HG03432 (cell line): ENCODE data around the gene NFATC3.
A peak's percentile ranks its signal among the peaks of the same experiment; 100 is the strongest.

Source experiments
- ATAC-seq: cut with Tn5 transposase; IDR thresholded peaks from one replicate; pipeline ENCODE4 v1.9.1; 2021; ENCODE audit warnings: mild to moderate bottlenecking, moderate library complexity; ENCODE audit not compliant: unreplicated experiment

The NFATC3 gene

DNA sequence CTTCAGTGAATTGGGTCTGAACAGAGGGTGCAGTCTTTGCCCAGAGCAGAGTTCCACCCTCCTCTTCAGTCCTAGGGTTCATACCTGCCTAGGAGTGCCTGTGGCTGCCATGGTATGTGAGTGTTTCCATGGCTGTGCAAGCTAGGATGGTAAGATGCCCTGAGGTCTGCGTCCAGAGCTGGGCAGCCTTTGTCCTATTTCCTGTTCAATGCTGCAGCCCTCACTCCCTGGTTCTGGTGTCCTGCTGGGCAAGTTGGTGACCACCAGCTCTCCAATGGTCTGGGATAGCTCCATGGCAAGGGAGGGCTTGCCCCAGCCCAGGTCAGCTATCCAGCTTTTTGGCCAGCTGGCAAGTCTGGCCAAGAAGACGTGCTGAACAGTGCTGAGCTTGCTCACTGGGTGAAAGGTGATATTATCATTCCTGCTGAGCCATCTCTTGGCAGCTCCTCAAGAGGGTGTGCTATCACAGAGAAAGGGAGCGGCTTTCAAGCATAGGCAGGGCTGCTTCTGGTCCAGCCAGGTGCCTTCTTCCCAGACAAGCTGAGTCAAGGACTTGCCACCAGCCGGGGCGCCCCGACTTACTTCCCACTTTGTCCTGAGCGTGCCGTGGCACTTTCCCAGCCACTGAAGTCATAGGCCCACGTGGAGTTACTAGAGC lies 13.0 kb upstream of the NFATC3 start:
- ATAC-seq, result no peak

DNA sequence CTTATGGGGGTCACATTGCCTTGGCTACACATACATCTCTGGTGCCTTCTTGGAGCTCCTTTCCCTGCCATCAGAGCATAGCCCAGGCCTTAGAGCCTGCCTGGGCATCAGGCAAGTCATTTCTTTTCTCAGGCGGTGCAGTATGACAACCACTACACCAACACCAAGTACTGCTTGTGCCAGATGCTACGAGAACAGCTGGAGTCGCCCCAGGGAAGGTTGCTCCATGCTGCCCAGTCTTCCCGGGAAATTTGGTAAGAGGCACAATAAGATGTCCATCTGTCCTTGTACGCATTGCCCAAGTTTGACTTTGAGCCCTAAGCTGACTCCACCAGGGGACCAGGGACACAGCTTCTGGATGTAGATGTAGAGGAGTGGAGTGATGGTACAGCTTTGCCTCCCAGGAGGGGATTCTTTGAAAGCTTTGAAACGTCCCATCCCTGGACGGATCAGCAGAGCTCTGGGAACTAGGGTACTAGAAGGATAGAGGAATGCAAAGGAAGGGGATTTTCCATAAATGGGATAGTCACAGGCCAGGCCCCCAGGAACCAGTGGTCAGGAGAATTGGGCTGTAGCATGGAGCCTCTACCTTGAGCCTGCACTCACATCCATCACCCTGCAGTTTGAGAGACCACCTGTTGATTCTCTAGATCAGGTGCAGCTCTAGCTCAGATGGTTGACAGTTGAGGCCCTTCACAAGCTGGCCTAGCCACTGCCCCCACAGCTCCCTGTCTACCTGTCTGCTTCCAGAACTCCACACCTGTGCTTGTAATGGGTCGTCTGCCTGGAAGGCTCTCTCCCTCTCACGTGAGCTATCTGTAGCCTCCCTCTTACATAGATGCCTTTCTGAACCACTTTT lies 11.0 kb upstream of the NFATC3 start:
- ATAC-seq, result peak; percentile 2

DNA sequence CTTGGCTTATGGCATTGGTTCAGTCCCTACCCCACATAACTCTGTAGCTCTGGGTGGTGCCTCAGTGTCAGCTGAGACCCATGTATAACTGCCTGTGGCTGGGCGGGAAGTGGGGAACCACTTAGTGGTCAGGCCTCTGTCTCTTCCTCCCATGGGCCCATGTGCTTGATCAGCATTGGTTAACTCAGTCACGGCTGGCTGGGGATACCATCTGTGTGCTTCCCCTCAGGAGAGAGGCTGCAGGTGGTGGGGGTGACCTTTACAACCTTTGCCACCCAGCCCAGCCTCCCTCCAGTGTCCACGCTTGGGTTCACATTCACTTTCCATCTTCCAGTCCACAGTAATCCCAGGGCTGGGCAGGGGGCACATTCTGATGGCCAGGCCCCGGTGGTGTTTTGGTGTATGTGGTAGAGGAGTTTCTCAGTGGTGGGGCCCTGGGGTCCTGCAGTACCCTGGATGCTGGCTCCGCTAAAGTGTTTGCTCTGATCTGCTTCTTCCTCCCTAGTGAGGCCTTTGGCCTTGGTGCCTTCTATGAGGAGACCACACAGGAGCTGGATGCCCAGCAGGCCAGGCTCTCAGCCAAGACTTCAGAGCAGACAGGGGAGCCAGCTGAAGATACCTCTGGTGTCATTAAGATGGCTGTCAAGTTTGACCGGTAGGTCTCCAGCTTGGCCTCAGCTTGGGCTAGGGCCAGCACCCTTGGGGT lies 10.2 kb upstream of the NFATC3 start:
- peak; percentile 80 for ATAC-seq

DNA sequence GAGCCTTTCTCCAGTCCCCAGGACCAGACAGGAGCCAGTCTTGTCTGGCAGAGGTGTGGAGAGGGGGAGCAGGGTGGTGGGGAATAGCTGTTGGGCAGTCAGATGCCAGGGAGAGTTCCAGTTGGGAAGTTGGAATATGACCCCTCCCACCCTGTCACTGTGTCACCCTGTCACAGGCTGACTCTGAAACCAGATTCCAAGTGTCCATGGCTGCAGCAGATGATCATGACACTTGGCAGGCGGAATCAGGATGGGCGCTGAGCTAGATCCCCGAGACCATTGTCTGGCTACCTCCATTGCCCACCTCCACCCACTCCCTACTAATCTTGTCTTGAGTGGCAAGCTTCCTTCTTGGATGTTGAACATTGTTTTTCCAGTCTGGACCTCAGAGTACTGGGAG lies 9.2 kb upstream of the NFATC3 start:
- ATAC-seq, result no peak

DNA sequence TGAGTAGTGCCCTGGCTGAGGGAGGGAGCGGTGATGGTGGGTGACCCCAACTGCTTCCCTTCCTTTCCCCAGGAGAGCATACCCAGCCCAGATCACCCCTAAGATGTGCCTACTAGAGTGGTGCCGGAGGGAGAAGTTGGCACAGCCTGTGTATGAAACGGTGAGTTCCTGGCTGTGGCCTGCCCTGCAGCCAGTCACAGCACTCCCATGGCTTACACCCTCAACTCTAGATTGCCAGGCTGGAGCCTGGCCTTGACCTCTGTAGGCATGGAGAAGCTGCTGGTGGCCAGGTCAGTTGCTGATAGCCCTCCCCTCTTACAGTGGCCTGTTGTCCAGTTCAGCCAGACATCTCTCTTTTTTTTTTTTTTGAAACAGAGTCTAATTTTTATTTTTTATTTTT lies 8.6 kb upstream of the NFATC3 start:
- no peak for ATAC-seq

DNA sequence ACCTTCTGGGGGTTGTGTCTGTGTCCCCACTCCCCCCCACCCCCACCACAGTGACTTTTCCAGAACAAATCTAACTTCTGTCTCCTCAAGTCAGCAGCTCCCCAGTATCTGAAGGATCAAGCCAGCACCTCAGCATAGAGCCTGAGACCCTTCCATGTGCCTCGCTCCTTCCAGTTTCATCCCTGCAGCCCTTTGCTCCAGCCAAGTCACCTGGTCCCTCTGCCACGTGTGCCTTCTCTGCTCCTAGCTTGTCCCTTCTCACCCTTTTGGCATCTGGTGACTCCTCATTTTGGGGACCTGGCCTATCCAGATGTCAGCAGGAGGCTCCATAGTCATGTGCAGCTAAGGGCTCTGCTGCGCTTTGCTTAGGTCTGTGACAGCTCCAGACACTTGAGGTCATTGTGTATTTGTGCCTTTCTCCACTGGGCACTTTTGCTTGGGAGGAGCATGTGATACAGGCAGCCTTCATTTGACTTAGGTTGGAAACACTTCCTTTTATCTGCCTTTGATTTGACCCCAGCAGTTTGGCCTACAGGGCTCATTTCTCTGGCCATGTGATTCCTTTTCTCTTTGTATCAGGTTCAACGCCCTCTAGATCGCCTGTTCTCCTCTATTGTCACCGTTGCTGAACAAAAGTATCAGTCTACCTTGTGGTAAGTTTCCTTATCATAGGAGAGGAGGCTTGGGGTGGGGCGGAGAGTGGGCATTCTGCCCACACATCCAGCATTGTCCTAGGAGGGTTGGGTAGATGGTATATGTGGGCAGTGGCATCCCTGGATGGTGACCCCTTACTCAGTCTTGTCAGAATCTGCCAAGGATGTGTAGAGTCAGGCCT lies 7.1 kb upstream of the NFATC3 start:
- no peak for ATAC-seq

DNA sequence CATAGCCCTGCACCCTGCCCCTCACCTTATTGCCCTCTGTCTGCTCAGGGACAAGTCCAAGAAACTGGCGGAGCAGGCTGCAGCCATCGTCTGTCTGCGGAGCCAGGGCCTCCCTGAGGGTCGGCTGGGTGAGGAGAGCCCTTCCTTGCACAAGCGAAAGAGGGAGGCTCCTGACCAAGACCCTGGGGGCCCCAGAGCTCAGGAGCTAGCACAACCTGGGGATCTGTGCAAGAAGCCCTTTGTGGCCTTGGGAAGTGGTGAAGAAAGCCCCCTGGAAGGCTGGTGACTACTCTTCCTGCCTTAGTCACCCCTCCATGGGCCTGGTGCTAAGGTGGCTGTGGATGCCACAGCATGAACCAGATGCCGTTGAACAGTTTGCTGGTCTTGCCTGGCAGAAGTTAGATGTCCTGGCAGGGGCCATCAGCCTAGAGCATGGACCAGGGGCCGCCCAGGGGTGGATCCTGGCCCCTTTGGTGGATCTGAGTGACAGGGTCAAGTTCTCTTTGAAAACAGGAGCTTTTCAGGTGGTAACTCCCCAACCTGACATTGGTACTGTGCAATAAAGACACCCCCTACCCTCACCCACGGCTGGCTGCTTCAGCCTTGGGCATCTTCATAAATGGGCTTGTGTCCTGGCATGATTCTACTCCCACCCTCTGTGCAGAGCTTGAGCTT lies 6.3 kb upstream of the NFATC3 start:
- no peak for ATAC-seq

DNA sequence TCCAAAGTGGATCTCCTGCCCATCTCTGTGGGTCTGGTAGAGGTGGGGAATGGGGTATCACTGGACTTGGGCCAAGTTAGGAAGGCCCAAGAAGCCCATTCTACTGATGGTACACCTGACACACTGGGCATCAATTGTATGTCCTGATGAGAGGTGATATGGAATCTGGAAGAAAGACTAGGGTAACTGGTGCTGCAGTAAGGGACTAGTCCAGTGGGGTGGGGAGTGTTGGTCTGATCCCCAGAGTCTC lies 5.9 kb upstream of the NFATC3 start:
- no peak for ATAC-seq

DNA sequence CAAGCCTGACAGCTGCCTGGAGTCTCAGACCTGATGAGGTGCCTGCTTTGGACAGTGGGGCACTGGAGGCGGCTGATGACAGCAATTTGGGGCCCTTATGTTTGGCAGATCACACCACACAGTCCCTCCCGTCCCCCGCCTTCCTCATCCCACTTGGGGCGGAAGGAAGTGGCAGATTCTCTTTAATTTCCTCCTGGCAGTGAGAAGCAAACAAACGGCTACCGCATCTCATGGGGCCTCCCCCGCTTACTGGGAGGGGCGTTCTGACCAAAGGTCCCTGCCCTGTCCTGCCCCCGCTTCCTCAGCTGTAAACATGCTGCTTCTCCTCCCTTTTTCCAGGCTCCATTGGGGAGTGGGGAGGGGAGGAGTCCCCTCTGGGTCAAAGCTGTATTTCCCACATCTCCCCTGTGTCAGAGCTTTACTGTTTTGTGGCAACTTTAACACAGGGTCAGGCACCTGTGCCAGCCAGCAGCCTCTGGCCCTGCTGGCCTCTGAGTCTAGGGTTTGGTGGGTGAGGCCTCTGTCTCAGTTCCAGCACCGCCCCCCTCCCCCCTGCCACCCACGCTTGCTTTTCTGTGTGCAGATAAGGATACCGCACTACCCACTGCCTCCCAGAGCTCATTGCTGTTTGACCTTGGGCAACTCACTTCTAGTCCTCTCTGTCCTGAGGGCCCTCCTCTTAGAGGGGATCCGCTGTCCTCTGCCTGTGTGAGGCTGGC lies 5.4 kb upstream of the NFATC3 start:
- no peak for ATAC-seq

DNA sequence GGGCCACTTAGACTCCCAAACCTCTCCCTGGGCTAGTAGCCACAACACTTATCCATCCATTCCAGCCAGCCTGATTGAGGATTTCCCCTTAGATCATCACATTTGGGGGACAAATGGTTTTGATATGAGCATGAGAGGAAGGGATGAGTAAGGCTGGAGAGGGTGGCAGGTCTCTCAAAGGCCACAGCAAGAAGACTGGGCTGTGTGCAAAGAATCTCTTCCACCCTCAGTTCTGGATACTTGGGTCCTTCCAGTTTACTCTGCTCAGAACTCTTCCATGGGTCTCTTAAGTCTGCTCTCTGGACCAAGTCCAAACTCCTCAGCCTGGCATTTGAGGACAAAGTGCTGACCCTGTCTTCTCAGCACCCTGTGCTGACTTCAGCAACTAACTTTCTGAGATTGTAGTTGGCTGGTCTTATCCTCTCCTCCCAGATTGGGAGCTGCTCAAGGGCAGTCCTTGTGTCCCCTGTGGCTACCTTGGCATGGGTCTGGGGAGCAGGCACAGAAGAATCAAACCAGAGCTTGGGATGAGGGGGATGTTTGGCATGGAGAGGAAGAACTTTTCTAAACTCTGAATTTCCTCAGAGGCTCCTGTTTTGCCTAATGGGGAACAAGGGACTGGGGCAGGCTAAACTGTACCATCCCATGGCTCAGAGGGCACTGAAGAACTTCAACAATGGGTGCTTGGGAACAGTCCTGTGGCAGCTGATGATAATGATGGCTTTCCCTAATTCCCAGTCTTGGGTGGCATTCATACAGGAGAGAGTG lies 3.1 kb upstream of the NFATC3 start:
- ATAC-seq, result no peak

DNA sequence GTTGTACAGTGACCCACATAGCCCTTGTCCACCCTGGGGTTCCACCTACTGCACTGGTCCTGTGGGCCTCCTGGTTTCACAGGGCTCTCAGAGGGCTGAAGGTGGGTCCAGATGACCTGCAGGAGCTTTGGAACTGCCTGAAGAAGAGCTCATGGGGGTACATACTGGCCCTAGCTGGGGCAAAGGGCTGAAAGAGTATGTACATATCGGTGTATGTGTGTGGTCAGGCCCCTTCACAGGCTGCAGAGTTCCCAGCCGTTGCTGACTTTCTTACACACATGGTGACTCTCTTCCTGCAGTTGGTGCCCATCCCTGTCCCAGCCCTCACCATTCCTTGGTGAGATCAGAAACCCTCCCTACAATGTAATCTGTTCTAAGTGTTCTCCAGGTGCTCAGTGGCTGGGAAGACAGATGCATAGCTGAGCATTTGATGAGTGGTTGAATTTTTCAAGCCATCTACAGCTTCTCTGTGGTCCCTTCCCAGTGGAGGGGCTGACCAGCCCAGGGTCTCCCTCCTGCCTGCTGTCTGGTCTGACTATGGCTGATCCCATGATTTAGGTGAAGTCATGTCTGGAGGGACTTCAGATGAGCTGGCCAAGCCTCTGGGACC lies 2.4 kb upstream of the NFATC3 start:
- ATAC-seq, result no peak

DNA sequence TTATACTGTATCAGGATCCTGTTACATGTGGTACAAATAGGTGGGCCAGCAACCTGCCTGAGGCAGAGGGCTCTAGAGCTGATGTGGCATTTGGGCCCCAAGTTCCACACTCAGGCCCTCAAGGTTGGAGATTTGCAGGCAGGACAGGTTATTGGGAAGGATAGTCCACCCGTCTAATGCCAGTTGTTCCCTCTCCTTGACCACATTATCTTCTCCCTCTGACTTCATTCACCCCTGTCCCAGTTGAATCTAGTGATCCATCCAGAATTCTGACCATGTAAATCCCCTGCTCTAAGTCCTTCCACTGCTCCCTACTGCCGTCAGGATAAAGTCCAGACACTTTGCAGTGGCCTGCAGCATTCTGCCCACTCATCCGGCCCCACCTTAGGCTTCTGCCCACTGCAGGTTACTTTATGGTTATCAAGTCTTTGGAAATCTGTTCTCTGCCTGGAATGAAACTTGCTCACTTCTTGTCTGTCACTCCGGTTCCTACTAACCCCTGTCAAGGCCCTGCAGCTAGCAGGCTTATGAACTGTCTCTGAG lies 1.9 kb upstream of the NFATC3 start:
- ATAC-seq, result no peak

DNA sequence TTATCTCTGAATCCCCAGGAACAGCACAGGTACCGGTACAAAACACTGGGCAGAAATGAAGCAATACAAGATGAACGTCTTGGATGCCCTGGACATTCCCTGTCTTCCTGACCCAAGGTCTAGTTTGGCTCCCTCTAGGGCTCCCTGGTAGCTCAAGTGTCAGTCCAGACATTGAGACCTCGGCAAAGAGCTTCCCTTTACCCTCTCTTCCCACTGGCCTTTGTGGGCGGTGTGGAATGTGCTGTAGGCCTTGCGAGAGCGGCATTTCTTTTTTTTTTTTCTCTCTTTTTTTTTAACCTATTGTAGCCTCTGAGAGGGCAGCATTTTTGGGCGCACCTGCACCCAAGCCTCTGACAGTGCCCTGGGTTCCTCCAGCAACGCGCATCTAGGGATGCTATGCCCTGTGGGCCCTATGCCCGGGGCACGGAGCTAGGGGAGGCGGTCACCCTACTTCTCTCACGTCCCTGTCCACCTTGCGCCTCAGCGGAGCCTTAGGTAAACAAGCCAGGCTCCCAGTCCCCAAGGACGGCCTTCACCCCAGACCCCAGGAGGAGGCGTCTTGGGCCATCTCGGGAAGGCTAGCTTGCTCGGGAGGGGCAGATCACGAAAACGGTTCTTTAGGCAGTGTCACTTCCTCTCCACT lies 1.2 kb upstream of the NFATC3 start:
- ATAC-seq, result no peak

DNA sequence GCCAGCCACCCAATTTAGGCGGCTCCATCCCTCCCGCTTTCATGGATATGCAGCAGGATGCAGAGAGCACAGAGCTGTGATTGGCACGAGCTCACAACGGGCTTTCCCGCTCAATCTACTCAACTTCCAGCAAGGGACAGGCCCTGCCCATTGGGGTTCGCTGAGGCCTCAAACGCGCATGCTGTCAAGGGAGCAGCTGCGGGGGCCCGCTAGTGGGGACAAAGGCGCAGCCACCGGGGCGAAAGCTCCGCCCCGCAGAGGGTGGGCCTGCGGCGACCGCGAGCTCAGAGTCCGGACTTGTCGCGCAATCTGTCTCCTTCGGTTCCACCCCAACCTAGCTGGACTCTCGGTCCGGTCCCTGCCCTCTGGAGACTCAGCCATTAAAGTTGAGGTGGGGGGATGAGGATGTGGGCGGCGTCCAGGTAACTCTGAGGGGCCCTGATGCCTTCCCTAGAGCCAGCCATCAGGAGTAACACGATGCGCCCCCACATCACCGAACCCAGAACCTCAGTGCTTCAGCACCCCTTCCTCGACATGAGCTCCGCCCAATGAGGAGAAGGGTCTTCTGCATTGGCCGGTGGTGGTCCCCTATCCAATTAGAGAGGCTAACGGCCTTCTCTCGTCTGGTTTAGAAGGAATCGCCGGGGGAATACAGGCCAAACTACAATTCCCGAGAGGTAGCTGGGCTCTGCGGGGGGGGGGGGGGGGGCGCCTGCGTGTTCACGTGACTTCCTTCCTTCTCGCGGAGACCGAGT lies 489 bp upstream of the NFATC3 start:
- ATAC-seq, result peak; percentile 64

DNA sequence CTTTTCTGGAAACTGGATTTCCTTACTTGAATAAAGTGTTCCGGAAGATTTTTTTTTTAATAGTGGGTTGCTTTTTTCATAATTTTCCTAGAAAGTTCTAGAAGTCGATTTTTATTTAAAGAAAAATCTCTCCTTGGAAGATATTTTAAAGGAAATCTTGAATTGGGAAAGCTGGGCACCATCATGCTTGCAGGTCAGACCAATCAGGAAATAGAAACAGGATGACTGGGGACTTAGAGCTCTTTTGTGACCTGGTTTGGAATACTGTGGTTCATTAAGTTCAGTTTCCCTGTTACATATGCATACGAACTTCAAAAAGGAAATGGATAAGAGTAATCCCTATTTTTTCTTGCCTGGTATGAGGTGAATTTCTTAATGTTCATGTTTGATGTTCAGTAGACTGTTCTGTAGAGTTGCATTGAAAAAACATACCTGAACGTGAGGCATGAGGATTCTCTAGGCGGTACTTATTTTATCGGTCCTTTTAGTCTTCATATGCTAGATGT lies 1.2 kb downstream of the NFATC3 start:
- no peak for ATAC-seq

DNA sequence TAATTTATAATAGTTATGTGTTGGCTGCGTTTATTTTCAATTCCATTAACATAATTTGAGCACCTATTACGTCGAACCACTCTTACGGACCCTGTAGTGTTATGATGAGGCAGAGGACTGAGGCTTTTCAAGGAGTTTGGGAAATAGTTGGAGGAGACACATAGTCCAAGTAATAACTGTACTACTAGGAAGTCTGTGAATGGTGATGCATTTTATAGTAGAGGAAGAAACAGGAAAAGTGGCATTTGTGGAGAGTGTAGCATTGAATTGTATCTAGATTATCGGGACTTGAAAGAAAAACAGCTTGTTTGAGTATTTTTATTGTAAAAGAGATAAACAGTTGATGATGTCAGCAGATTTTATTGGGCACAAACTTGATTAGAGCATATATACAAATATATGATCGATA lies 1.7 kb downstream of the NFATC3 start:
- no peak for ATAC-seq

DNA sequence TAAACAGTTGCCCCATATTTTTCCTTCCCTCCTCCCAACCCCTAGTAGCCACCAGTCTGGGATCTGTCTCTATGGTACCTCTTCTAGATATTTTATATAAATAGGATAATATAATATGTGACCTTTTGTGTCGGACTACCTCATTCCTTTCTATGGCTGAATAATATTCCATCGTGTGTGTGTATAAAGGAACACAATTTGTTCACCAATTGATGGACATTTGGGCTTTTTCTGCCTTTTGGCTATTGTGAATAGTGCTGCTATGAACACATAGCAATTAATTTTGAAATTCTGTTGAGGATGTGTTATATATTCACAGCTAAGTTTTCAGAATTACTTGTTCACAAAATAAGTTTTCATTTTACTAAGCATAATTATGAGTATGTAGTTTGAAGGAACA lies 2.5 kb downstream of the NFATC3 start:
- no peak for ATAC-seq
